AG04450 (cell line): Measurements from ENCODE around the gene ANKS1B. TPM values are rescaled to one million over a fixed set of nuclear protein-coding genes. Genes with fewer than 3 reads are reported as not detected.
"Not testable (repeated sequence)": the region's sequence is repeated elsewhere in the genome, so short reads cannot be mapped to it uniquely, and the experiment has no call there.

ENCODE experiments used
- CTCF ChIA-PET: fragments of 300-600, 350-600 bp; formaldehyde crosslinking; extraction: SDS; loops from one replicate; lab custom pipeline; 2022; ENCODE audit warnings: antibody characterized with exemption, inconsistent platforms; lab: Charles Lee
- POLR2A ChIA-PET: fragments of 350-600 bp; formaldehyde crosslinking; extraction: SDS; loops from one replicate; lab custom pipeline; 2021; ENCODE audit warnings: antibody characterized with exemption, inconsistent platforms; lab: Yijun Ruan, JAX
- DNase-seq: peaks from one replicate; pipeline ENCODE4 v3.0.0-alpha.2; 2011; ENCODE audit warnings: low read depth, low spot score
- H3K27ac ChIP-seq: one replicate; pipeline ENCODE4 v1.5.1; 2012; ENCODE audit warnings: low read depth, low read length, control low read depth
- H3K27me3 ChIP-seq: one replicate; pipeline ENCODE4 v1.6.0; 2012; ENCODE audit warnings: low read length; ENCODE audit not compliant: control insufficient read depth, insufficient read depth
- H3K4me3 ChIP-seq: 2 replicates; pipeline ENCODE4 v1.5.1; 2011; ENCODE audit warnings: mild to moderate bottlenecking, low read depth, low read length, control low read depth
- H3K9me3 ChIP-seq: 2 replicates; pipeline ENCODE4 v1.5.1; 2012; ENCODE audit warnings: low read length; ENCODE audit not compliant: control insufficient read depth, insufficient read depth
- polyA plus RNA-seq: library from polyadenylated mRNA; depleted of rRNA; stranded (reverse); fragments of >200 nt; gene quantifications from 2 replicates; pipeline ENCODE4 v1.2.3, GENCODE V29; 2011
- TF ChIP-seq, protein P1 (sequence below): IDR thresholded peaks from 2 replicates; pipeline ENCODE4 v1.5.1; 2011; ENCODE audit warnings: low read depth, low read length, control low read depth, inconsistent platforms

ANKS1B gene
- polyA plus RNA-seq, 1 experiment: 0.22 TPM

- CTCF ChIA-PET: no interaction called here
- no peak for DNase-seq
- Histone ChIP-seq H3K9me3 (no peaks in the 10 kb centered on the region), H3K27ac (no peak overlapping the region), H3K27me3 (no peaks in the 10 kb centered on the region), H3K4me3 (no peak overlapping the region)
- TF ChIP-seq, protein P1, sequence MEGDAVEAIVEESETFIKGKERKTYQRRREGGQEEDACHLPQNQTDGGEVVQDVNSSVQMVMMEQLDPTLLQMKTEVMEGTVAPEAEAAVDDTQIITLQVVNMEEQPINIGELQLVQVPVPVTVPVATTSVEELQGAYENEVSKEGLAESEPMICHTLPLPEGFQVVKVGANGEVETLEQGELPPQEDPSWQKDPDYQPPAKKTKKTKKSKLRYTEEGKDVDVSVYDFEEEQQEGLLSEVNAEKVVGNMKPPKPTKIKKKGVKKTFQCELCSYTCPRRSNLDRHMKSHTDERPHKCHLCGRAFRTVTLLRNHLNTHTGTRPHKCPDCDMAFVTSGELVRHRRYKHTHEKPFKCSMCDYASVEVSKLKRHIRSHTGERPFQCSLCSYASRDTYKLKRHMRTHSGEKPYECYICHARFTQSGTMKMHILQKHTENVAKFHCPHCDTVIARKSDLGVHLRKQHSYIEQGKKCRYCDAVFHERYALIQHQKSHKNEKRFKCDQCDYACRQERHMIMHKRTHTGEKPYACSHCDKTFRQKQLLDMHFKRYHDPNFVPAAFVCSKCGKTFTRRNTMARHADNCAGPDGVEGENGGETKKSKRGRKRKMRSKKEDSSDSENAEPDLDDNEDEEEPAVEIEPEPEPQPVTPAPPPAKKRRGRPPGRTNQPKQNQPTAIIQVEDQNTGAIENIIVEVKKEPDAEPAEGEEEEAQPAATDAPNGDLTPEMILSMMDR: no peak
- POLR2A ChIA-PET: no interaction called here
These were observed 654.5 kb downstream of the ANKS1B start for GRCh38 chr12:99330216-99330615.

DNA sequence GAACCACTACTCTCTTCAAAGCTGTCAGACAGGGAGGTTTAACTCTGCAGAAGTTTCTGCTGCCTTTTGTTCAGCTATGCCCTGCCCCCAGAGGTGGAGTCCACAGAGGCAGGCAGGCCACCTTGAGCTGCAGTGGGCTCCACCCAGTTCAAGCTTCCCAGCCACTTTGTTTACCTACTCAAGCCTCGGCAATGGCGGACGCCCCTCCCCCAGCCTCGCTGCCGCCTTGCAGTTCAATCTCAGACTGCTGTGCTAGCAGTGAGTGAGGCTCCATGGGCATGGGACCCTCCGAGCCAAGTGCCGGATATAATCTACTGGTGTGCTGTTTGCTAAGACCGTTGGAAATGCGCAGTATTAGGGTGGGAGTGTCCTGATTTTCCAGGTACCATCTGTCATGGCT, 663.5 kb downstream of the ANKS1B start:
- CTCF ChIA-PET, H3K9me3 ChIP-seq, POLR2A ChIA-PET, H3K4me3 ChIP-seq, H3K27ac ChIP-seq, DNase-seq, H3K27me3 ChIP-seq: not testable (repeated sequence)

DNA sequence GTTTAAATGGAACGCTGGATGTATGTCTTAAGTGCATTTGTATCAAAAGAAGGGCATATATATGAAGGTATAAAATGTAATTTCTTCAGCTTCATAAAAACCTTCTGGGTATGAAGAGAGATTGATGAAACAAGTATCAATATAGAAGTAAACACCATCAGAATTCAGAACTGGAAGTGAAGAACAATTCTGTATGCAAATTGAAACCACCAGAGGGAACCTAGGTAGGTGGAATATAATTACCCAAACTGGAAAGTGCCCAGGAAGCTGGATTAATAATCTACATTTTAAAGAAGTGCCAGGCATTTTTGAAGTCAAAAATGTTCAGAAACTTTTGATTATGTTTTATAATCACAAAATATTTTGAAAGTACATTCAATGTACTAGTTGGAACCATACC, 673.4 kb downstream of the ANKS1B start:
- TF ChIP-seq, protein P1: no peak
- POLR2A ChIA-PET: no interaction called here
- DNase-seq: no peak
- H3K27ac ChIP-seq: no peak overlapping the region
- H3K27me3 ChIP-seq: no peaks in the 10 kb centered on the region
- CTCF ChIA-PET: no interaction called here
- H3K9me3 ChIP-seq: no peaks in the 10 kb centered on the region
- no peak overlapping the region for H3K4me3 ChIP-seq

DNA sequence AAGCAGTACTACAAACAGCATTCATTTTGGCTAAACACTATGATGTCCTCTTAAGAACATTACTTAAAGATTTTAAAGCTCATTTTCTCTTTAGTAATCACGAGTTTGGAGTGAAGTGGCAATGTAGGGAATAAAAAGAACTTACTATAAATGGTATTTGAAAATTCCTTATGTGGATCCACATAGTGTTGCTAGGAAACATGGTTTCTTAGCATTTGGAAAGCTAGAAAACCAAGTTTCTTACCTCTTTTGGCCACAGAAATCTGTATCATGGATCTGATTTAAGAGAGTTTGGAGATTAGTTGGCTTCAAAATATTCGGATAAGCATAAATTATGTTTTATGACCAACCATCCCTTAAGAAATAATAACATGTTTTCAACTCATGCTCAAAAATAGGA, 674.9 kb downstream of the ANKS1B start:
- TF ChIP-seq, protein P1: no peak
- no peak for DNase-seq
- CTCF ChIA-PET: no interaction called here

GRCh38 chr12:99302874-99303273, 681.9 kb downstream of the ANKS1B start:
- no peak for DNase-seq
- Histone ChIP-seq H3K27me3 (no peaks in the 10 kb centered on the region), H3K9me3 (no peaks in the 10 kb centered on the region; the same call in 1 of the 2 replicates), H3K27ac (no peak overlapping the region), H3K4me3 (no peak overlapping the region)
- ChIA-PET POLR2A (no interaction called here), CTCF (no interaction called here)
- TF ChIP-seq, protein P1: no peak

More for the DNA sequence above, 674.9 kb downstream of the ANKS1B start:
- Histone ChIP-seq H3K27me3 (no peaks in the 10 kb centered on the region), H3K4me3 (no peak overlapping the region), H3K9me3 (no peaks in the 10 kb centered on the region; the same call in 1 of the 2 replicates), H3K27ac (no peak overlapping the region)
- POLR2A ChIA-PET: no interaction called here

DNA sequence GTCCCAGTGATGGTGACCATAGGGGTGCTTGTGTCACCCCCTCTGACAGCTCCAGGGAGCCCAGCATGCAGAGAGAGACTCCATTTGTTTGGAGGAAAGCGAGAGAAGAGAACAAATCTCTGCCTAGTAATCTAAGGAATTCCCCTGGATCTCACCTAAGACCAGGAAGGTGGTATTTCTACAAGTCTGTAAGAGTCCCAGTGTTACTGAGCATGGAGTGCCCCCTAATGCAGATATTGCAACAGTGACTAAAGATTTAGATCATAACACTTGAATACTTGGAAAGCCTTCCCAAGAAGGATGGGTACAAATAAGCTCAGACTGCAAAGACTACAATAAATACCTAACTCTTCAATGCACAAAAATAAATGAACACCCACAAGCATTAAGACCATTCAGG, 697.6 kb downstream of the ANKS1B start:
- H3K9me3 ChIP-seq: peaks cover 7% of the 10 kb centered on the region; the same call in 1 of the 2 replicates
- no peak overlapping the region for H3K27ac ChIP-seq
- H3K27me3 ChIP-seq: no peaks in the 10 kb centered on the region
- ChIA-PET POLR2A (no interaction called here), CTCF (no interaction called here)
- TF ChIP-seq, protein P1: no peak
- DNase-seq: no peak
- no peak overlapping the region for H3K4me3 ChIP-seq
